ENCODE measurements around the gene MPHOSPH6. TPM values are rescaled to one million over a fixed set of nuclear protein-coding genes. Genes with fewer than 3 reads are reported as not detected.

The MPHOSPH6 gene
- polyA plus RNA-seq, 1 of the 3 experiments (the other 2 are of a cell fraction): 9.4 TPM

- H3K9ac ChIP-seq: no peak overlapping the region
- no peak for TF ChIP-seq MEF2A (IDR thresholded peaks at IDR 0.05; ENCODE audit: borderline replicate concordance, low read depth)
- POLR2A ChIA-PET: no interaction called here
- no peaks in the 10 kb centered on the region for H3F3A ChIP-seq (replicated peaks; ENCODE audit: insufficient read depth)
- H3K4me3 ChIP-seq (ENCODE audit: low read depth in 2 of 2, low read length in 1 of 2): no peak overlapping the region
- H3K4me2 ChIP-seq: no peak overlapping the region
- H3K27ac ChIP-seq (ENCODE audit: low read depth in 2 of 2, low read length in 1 of 2): no peak overlapping the region
- H3K27me3 ChIP-seq (ENCODE audit: insufficient read depth): no peaks in the 10 kb centered on the region
- peaks cover 0 to 5% of the 10 kb centered on the region in 2 experiments for H3K36me3 ChIP-seq (replicated peaks in 1 of 2; ENCODE audit: control insufficient read depth in 1 of 2, insufficient read depth in 2 of 2, low read length in 1 of 2)
- H3K4me1 ChIP-seq (ENCODE audit: control insufficient read depth in 1 of 2, insufficient read depth in 2 of 2, low read depth in 1 of 2, low read length in 1 of 2): no peaks in the 10 kb centered on the region
- no peak for DNase-seq
- no peak overlapping the region for H2AFZ ChIP-seq (ENCODE audit: low read depth)
- H4K20me1 ChIP-seq (ENCODE audit: insufficient read depth): no peaks in the 10 kb centered on the region
- 78% methylated on average over 6 of the region's 6 CpGs for WGBS (ENCODE audit: low lambda C conversion rate)
- no peaks in the 10 kb centered on the region for H3K9me2 ChIP-seq
- no peaks in the 10 kb centered on the region for H3K9me3 ChIP-seq
- H3K79me2 ChIP-seq (ENCODE audit: insufficient read depth): no peaks in the 10 kb centered on the region
- CTCF ChIA-PET: no interaction called here
Observed at GRCh38 chr16:82133798-82134197, 36.2 kb downstream of the MPHOSPH6 start.

- H3K36me3 ChIP-seq (replicated peaks in 1 of 2; ENCODE audit: control insufficient read depth in 1 of 2, insufficient read depth in 2 of 2, low read length in 1 of 2): no peaks in the 10 kb centered on the region
- CTCF ChIA-PET: no interaction called here
- H3K9ac ChIP-seq: no peak overlapping the region
- H3K9me2 ChIP-seq: no peaks in the 10 kb centered on the region
- POLR2A ChIA-PET: no interaction called here
- H4K20me1 ChIP-seq (ENCODE audit: insufficient read depth): no peaks in the 10 kb centered on the region
- H3K4me2 ChIP-seq: no peak overlapping the region
- no peak overlapping the region for H2AFZ ChIP-seq (ENCODE audit: low read depth)
- H3K4me1 ChIP-seq (ENCODE audit: control insufficient read depth in 1 of 2, insufficient read depth in 2 of 2, low read depth in 1 of 2, low read length in 1 of 2): no peaks in the 10 kb centered on the region
- no peak for DNase-seq
- WGBS (ENCODE audit: low lambda C conversion rate): 70% methylated on average over 3 of the region's 3 CpGs
- H3K9me3 ChIP-seq: no peaks in the 10 kb centered on the region
- no peaks in the 10 kb centered on the region for H3K79me2 ChIP-seq (ENCODE audit: insufficient read depth)
- H3F3A ChIP-seq (replicated peaks; ENCODE audit: insufficient read depth): no peaks in the 10 kb centered on the region
- H3K27ac ChIP-seq (ENCODE audit: low read depth in 2 of 2, low read length in 1 of 2): no peak overlapping the region
- no peaks in the 10 kb centered on the region for H3K27me3 ChIP-seq (ENCODE audit: insufficient read depth)
- no peak overlapping the region for H3K4me3 ChIP-seq (ENCODE audit: low read depth in 2 of 2, low read length in 1 of 2)
- TF ChIP-seq, protein P1, sequence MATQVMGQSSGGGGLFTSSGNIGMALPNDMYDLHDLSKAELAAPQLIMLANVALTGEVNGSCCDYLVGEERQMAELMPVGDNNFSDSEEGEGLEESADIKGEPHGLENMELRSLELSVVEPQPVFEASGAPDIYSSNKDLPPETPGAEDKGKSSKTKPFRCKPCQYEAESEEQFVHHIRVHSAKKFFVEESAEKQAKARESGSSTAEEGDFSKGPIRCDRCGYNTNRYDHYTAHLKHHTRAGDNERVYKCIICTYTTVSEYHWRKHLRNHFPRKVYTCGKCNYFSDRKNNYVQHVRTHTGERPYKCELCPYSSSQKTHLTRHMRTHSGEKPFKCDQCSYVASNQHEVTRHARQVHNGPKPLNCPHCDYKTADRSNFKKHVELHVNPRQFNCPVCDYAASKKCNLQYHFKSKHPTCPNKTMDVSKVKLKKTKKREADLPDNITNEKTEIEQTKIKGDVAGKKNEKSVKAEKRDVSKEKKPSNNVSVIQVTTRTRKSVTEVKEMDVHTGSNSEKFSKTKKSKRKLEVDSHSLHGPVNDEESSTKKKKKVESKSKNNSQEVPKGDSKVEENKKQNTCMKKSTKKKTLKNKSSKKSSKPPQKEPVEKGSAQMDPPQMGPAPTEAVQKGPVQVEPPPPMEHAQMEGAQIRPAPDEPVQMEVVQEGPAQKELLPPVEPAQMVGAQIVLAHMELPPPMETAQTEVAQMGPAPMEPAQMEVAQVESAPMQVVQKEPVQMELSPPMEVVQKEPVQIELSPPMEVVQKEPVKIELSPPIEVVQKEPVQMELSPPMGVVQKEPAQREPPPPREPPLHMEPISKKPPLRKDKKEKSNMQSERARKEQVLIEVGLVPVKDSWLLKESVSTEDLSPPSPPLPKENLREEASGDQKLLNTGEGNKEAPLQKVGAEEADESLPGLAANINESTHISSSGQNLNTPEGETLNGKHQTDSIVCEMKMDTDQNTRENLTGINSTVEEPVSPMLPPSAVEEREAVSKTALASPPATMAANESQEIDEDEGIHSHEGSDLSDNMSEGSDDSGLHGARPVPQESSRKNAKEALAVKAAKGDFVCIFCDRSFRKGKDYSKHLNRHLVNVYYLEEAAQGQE (IDR thresholded peaks at IDR 0.05; ENCODE audit: low read depth, low read length): no peak
- TF ChIP-seq POLR2AphosphoS5 (IDR thresholded peaks at IDR 0.05; ENCODE audit: low read depth, low read length) (no peak), FOXJ3 (CRISPR knock-in tag; IDR thresholded peaks at IDR 0.05) (no peak), FOXM1 (IDR thresholded peaks at IDR 0.05; ENCODE audit: low read depth) (no peak), ELF1 (IDR thresholded peaks at IDR 0.05) (no peak), CTCF (IDR thresholded peaks at IDR 0.05) (no peak), PBX3 (IDR thresholded peaks at IDR 0.05) (no peak), RAD21 (IDR thresholded peaks at IDR 0.05; ENCODE audit: low read length) (no peak), TCF12 (IDR thresholded peaks at IDR 0.05) (no peak), RFX5 (IDR thresholded peaks at IDR 0.05; ENCODE audit: low read length) (no peak), NFIC (IDR thresholded peaks at IDR 0.05; ENCODE audit: borderline replicate concordance) (no peak), MEF2A (IDR thresholded peaks at IDR 0.05; ENCODE audit: borderline replicate concordance, low read depth) (no peak), YY1 (IDR thresholded peaks at IDR 0.05; ENCODE audit: low read depth) (no peak)
Observed at GRCh38 chr16:82129881-82130280, 40.1 kb downstream of the MPHOSPH6 start.

All from SK-N-SH (cell line).